H1 (cell line): ENCODE results near the gene MOB3B. TPM values are rescaled to one million over a fixed set of nuclear protein-coding genes. Genes with fewer than 3 reads are reported as not detected.

Experiments
- BRCA1 ChIP-seq: IDR thresholded peaks from 2 replicates; pipeline ENCODE4 v1.6.1; 2012; ENCODE audit warnings: low read depth, low read length, improper control_type of control experiment
- JUN ChIP-seq: IDR thresholded peaks from 2 replicates; pipeline ENCODE4 v1.6.1; 2011; ENCODE audit warnings: low read depth, mild to moderate bottlenecking, improper control_type of control experiment, low read length
- MAFK ChIP-seq: IDR thresholded peaks from 2 replicates; pipeline ENCODE4 v1.6.1; 2012; ENCODE audit warnings: low read depth, mild to moderate bottlenecking, improper control_type of control experiment, low read length
- NANOG ChIP-seq: IDR thresholded peaks from 2 replicates; pipeline ENCODE4 v1.6.1; 2011; ENCODE audit warnings: low read length, low read depth, mild to moderate bottlenecking, inconsistent platforms; ENCODE audit not compliant: insufficient read depth, poor library complexity, severe bottlenecking
- POU5F1 ChIP-seq: IDR thresholded peaks from 2 replicates; pipeline ENCODE4 v1.6.1; 2011; ENCODE audit warnings: low read depth, mild to moderate bottlenecking, low read length, moderate library complexity
- SIRT6 ChIP-seq: IDR thresholded peaks from one replicate; pipeline ENCODE4 v1.7.1; 2012; ENCODE audit warnings: low read length, inconsistent platforms
- polyA plus RNA-seq, 7 experiments: library from polyadenylated mRNA; depleted of rRNA in 3 of 7; stranded (reverse) in 5 of 7; unstranded in 2 of 7; fragments of >200 nt in 5 of 7; fragments of 200-250 nt in 2 of 7; gene quantifications; 1 replicate in 5 of 7; 2 replicates in 1 of 7; 4 replicates in 1 of 7; pipeline versions ENCODE4 v1.2.1 to v1.2.3, GENCODE V29; 2011 to 2013; ENCODE audit warnings: missing spikeins in 2 of 7, mixed read lengths in 2 of 7
- total RNA-seq: library from RNA; stranded (reverse); fragmentation: NEBNext Ultra II Directional; extraction: Animal tissue kit (Norgen Biotek cat#: 25700); gene quantifications from 2 replicates; pipeline ENCODE4 v1.2.1, GENCODE V29; 2021
- TF ChIP-seq, protein P1 (sequence below): IDR thresholded peaks from 2 replicates; pipeline ENCODE4 v1.6.1; 2012; ENCODE audit warnings: inconsistent platforms

The MOB3B gene
- total and polyA plus RNA-seq, 2 of the 8 experiments (the other 6 are each of a cell fraction or from before 2014, with no cell fraction given) = 12.7 to 16.1 TPM

DNA sequence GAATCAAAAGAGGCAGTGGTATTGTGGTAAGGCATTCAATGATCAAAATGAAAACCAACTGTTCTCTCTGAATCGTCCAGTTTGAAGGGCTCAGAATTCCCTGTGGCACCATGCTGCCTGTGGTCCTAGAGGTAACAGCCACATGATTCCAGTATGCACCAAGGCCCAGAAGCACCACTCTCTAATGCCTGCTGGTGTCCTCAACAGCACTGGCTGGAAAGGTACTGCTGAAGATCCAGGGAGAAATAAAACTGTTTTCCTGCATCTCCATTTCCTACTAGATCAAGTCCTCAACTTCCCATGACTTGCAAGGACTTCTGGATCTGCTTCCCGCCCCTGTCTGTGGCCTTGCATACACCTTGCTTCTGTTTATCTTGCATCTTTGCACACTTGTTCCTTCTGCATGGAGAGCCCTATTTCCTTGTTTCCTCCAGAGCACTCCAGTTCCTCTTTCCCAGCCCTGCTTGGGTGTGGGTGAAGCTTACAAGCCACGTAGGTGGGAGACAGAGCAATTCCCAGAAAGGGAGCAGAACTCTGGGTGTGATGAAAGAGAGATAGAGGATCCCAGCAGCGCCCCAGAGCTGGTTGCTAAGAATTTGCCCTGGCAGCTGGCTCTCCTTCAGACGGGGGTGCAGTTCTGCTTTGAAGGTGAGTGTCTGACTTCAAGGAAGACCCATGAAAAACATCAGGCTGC, 191.6 kb downstream of the MOB3B start (continued):
- TF ChIP-seq NANOG (no peak), BRCA1 (no peak), SIRT6 (no peak), MAFK (no peak), JUN (no peak), POU5F1 (no peak)
- TF ChIP-seq, protein P1, sequence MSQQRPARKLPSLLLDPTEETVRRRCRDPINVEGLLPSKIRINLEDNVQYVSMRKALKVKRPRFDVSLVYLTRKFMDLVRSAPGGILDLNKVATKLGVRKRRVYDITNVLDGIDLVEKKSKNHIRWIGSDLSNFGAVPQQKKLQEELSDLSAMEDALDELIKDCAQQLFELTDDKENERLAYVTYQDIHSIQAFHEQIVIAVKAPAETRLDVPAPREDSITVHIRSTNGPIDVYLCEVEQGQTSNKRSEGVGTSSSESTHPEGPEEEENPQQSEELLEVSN = no peak
